Measurements from ENCODE around the gene IFT20. TPM values are rescaled to one million over a fixed set of nuclear protein-coding genes. Genes with fewer than 3 reads are reported as not detected.
A peak's percentile ranks its signal among the peaks of the same experiment; 100 is the strongest.

The IFT20 gene
- total RNA-seq, 2 experiments from 2014 or later: 16.3 to 23.9 TPM

DNA sequence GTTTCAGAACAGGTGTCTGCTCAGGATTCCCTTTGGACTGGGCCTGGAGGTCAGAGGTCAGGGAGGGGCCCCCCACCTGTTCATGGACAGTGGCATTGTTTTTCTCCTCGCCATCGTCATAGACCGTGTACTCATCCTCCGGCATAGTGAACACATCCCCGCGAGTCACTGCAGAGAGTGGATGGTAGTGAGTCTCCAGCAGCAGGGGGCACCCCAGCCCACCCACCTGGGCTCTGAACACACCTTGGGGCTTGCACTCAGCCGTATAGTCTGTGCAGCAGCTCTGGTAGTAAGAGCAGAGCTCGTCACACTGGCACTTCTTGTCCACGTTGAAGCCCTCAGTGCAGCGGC, 34.4 kb upstream of the IFT20 start:
- H2AFZ ChIP-seq (ENCODE audit: low read length): no peak overlapping the region
- H3K36me3 ChIP-seq (ENCODE audit: insufficient read depth, low read length): no peaks in the 10 kb centered on the region
- no peaks in the 10 kb centered on the region for H3K9me2 ChIP-seq (ENCODE audit: insufficient read depth, low read length)
- ChIA-PET POLR2A (interaction anchor here (2.7 kb wide), 1 partner anchor 12 kb away, joined by 11 read pairs; the partner anchor contains the start of gene POLDIP2), CTCF (ENCODE audit: unreplicated experiment) (no interaction called here)
- H3K4me1 ChIP-seq (ENCODE audit: insufficient read depth, low read length, poor library complexity, severe bottlenecking): peaks cover 20% of the 10 kb centered on the region
- no peak overlapping the region for H3K27ac ChIP-seq (ENCODE audit: low read depth, low read length, poor library complexity, severe bottlenecking)
- H3K79me2 ChIP-seq (ENCODE audit: insufficient read depth, low read depth, low read length): no peaks in the 10 kb centered on the region
- intact Hi-C loops (cut with micrococcal nuclease; ENCODE audit: unreplicated experiment): loop anchor here (2.0 kb wide), 1 partner anchor 35 kb away; the partner anchor contains the start of genes IFT20 and TNFAIP1
- no peak for TF ChIP-seq EZH2phosphoT487 (IDR thresholded peaks at IDR 0.05; ENCODE audit: borderline replicate concordance, low read depth, low read length)
- TF ChIP-seq, protein P1, sequence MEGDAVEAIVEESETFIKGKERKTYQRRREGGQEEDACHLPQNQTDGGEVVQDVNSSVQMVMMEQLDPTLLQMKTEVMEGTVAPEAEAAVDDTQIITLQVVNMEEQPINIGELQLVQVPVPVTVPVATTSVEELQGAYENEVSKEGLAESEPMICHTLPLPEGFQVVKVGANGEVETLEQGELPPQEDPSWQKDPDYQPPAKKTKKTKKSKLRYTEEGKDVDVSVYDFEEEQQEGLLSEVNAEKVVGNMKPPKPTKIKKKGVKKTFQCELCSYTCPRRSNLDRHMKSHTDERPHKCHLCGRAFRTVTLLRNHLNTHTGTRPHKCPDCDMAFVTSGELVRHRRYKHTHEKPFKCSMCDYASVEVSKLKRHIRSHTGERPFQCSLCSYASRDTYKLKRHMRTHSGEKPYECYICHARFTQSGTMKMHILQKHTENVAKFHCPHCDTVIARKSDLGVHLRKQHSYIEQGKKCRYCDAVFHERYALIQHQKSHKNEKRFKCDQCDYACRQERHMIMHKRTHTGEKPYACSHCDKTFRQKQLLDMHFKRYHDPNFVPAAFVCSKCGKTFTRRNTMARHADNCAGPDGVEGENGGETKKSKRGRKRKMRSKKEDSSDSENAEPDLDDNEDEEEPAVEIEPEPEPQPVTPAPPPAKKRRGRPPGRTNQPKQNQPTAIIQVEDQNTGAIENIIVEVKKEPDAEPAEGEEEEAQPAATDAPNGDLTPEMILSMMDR (conservative IDR thresholded peaks at IDR 0.05; ENCODE audit: low read length): peak; percentile 40; the same call in 1 of the 2 replicates
- no TSS peak for BruUV-seq (replicated peaks)
- H3K4me2 ChIP-seq (ENCODE audit: low read length): no peak overlapping the region
- H3K9me3 ChIP-seq (ENCODE audit: low read length): no peaks in the 10 kb centered on the region
- H3K4me3 ChIP-seq (ENCODE audit: low read depth, low read length, poor library complexity, severe bottlenecking): no peak overlapping the region
- H4K20me1 ChIP-seq (ENCODE audit: insufficient read depth, low read length): no peaks in the 10 kb centered on the region
- DNase-seq (ENCODE audit: low spot score): no peak

DNA sequence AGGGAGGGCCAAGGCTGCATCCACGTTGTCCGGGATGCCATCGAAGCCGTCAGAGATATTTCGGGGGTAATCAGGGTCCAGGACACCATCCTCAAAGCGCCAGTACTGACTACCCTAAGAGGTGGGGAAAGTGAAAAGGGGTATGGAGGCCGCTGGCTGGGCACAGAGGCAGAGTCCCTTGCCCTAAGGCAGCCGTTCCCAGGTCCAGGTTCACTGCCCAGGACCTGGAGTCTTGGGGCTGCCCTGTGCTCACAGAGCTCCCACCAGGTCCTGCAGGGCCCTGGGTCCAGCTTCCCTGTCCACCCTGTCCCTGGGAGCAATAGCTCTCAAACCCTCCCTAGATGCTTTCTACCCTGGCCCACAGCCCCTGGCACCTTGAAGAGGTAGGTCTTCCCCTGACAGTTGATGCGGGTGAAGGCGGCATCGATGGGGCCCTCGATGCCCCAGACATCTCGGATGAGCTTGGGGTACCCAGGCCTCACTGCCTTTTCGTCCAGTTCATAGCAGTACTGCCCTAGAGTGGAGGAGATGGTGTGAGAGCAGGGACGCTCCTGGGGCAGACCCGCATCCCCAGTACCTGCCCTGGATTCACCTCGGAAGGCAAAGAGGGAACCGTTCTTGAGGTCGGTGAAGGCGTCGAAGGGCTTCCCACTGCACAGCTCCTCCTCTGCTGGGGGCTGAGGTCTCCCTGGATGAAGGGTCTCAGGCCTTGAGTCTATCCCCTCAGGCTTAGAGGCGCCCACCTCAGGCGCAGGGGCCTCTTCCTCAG, 33.8 kb upstream of the IFT20 start:
- no TSS peak for BruUV-seq (replicated peaks)
- no peaks in the 10 kb centered on the region for H3K36me3 ChIP-seq (ENCODE audit: insufficient read depth, low read length)
- H3K4me2 ChIP-seq (ENCODE audit: low read length): no peak overlapping the region
- peaks cover 20% of the 10 kb centered on the region for H3K4me1 ChIP-seq (ENCODE audit: insufficient read depth, low read length, poor library complexity, severe bottlenecking)
- ChIA-PET CTCF (ENCODE audit: unreplicated experiment) (no interaction called here), POLR2A (interaction anchor here (2.7 kb wide), 1 partner anchor 12 kb away, joined by 11 read pairs; the partner anchor contains the start of gene POLDIP2)
- intact Hi-C loops (cut with micrococcal nuclease; ENCODE audit: unreplicated experiment): no loop called here
- H3K27ac ChIP-seq (ENCODE audit: low read depth, low read length, poor library complexity, severe bottlenecking): no peak overlapping the region
- no peak overlapping the region for H2AFZ ChIP-seq (ENCODE audit: low read length)
- TF ChIP-seq, protein P1 (conservative IDR thresholded peaks at IDR 0.05; ENCODE audit: low read length): no peak
- no peak for TF ChIP-seq EZH2phosphoT487 (IDR thresholded peaks at IDR 0.05; ENCODE audit: borderline replicate concordance, low read depth, low read length)
- H3K9me3 ChIP-seq (ENCODE audit: low read length): no peaks in the 10 kb centered on the region
- no peaks in the 10 kb centered on the region for H3K9me2 ChIP-seq (ENCODE audit: insufficient read depth, low read length)
- no peak overlapping the region for H3K4me3 ChIP-seq (ENCODE audit: low read depth, low read length, poor library complexity, severe bottlenecking)
- no peak for DNase-seq (ENCODE audit: low spot score)
- H3K79me2 ChIP-seq (ENCODE audit: insufficient read depth, low read depth, low read length): no peaks in the 10 kb centered on the region
- H4K20me1 ChIP-seq (ENCODE audit: insufficient read depth, low read length): no peaks in the 10 kb centered on the region

DNA sequence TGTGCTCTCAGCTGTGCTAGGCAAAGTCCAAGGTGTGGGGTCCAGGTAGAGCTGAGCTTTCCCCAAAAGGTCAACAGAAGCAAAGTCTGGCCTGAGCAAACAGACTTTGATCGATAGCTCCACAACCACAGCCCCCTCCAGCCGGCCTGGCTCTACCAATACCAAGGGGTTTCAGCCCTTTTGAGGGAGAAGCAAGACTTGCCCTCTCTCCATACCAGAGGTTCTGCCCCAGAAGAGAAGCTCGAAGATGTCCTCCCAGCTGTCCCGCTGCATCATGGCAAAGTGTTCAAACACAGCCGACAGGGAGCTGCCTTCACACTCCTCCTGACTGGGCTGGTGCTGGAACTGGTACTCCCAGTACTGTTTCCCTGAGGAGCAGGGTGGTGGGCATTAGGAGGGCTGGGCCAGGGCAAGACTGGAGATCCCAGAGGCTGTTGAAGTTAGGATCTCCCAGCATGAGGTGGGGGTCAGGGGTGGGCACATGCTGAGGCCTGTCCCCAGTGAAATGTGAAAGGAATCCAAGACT, 33.1 kb upstream of the IFT20 start:
- H3K27ac ChIP-seq (ENCODE audit: low read depth, low read length, poor library complexity, severe bottlenecking): no peak overlapping the region
- H3K9me2 ChIP-seq (ENCODE audit: insufficient read depth, low read length): no peaks in the 10 kb centered on the region
- H4K20me1 ChIP-seq (ENCODE audit: insufficient read depth, low read length): no peaks in the 10 kb centered on the region
- no peak overlapping the region for H2AFZ ChIP-seq (ENCODE audit: low read length)
- intact Hi-C loops (cut with micrococcal nuclease; ENCODE audit: unreplicated experiment): no loop called here
- CTCF ChIA-PET (ENCODE audit: unreplicated experiment): no interaction called here
- peaks cover 18% of the 10 kb centered on the region for H3K4me1 ChIP-seq (ENCODE audit: insufficient read depth, low read length, poor library complexity, severe bottlenecking)
- POLR2A ChIA-PET: no interaction called here
- no peaks in the 10 kb centered on the region for H3K79me2 ChIP-seq (ENCODE audit: insufficient read depth, low read depth, low read length)
- TF ChIP-seq, protein P1 (conservative IDR thresholded peaks at IDR 0.05; ENCODE audit: low read length): no peak
- no peak for TF ChIP-seq EZH2phosphoT487 (IDR thresholded peaks at IDR 0.05; ENCODE audit: borderline replicate concordance, low read depth, low read length)
- no peak for DNase-seq (ENCODE audit: low spot score)
- BruUV-seq (replicated peaks): no TSS peak
- no peak overlapping the region for H3K4me2 ChIP-seq (ENCODE audit: low read length)
- H3K4me3 ChIP-seq (ENCODE audit: low read depth, low read length, poor library complexity, severe bottlenecking): no peak overlapping the region
- no peaks in the 10 kb centered on the region for H3K9me3 ChIP-seq (ENCODE audit: low read length)
- H3K36me3 ChIP-seq (ENCODE audit: insufficient read depth, low read length): peaks cover 4% of the 10 kb centered on the region; the same call in 1 of the 2 replicates

Data from OCI-LY7 (cell line).